HG03066 (cell line): ENCODE data around the gene POLD2.

Source experiments
- ATAC-seq: cut with Tn5 transposase; IDR thresholded peaks from one replicate; pipeline ENCODE4 v1.9.1; 2021; ENCODE audit warnings: low read depth; ENCODE audit not compliant: unreplicated experiment

The POLD2 gene

DNA sequence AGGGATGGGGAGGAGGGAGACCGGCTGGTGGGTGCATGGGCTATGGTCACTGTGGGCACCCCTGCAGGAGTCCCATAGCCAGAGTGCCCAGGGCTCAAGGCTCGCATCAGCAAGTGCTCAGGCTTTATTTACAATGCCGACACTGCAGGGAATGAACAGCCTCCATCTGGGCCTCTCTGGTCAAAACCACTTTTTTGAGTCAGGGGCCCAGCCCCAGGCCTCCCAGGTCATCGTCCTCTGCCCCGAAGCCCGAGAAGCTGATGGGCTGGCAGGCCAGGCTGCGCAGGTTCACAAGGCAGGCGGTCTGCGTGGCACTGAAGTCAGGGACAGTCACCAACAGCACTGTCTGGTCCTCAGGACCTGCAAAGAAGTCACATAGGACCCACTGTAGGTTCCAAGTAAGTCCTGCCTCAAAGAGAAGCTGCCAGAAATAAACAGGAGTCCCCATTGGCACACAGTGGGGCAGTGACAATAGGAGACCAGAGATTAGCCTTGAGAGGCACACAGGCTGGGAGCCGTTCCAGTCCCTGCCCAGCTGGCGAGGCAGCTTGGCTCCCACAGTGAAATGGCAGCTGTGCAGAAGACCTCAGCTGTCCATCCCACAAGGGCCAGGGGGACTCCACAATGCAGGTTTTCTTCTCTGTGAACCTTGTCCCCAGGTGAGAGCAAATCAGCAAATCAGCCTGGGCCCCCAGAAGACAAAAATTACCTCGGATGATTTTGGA lies 8.6 kb downstream of the POLD2 start:
- no peak for ATAC-seq

GRCh38 chr7:44113764-44114354 lies 9.5 kb downstream of the POLD2 start:
- no peak for ATAC-seq

DNA sequence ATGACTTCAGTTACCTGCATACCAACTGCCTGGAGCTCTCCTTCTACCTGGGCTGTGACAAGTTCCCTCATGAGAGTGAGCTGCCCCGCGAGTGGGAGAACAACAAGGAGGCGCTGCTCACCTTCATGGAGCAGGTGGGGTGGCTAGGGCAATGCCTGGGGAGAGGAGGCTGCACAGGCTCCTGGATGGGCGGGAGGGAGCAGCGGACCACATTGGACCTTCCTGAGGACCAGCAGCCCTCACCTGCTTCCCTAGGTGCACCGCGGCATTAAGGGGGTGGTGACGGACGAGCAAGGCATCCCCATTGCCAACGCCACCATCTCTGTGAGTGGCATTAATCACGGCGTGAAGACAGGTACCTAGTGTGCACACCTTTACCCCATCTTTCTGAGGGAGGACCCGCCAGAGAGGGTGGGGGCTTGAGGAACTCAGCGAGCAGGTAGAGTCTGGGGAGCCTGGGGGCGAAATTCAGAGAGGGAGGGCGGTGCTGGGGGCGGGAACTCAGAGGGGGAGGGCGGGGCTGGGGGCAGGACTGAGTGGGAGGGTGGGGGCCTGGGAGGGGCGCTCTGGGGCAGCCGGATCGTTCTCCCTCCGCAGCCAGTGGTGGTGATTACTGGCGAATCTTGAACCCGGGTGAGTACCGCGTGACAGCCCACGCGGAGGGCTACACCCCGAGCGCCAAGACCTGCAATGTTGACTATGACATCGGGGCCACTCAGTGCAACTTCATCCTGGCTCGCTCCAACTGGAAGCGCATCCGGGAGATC lies 10.2 kb downstream of the POLD2 start:
- no peak for ATAC-seq

DNA sequence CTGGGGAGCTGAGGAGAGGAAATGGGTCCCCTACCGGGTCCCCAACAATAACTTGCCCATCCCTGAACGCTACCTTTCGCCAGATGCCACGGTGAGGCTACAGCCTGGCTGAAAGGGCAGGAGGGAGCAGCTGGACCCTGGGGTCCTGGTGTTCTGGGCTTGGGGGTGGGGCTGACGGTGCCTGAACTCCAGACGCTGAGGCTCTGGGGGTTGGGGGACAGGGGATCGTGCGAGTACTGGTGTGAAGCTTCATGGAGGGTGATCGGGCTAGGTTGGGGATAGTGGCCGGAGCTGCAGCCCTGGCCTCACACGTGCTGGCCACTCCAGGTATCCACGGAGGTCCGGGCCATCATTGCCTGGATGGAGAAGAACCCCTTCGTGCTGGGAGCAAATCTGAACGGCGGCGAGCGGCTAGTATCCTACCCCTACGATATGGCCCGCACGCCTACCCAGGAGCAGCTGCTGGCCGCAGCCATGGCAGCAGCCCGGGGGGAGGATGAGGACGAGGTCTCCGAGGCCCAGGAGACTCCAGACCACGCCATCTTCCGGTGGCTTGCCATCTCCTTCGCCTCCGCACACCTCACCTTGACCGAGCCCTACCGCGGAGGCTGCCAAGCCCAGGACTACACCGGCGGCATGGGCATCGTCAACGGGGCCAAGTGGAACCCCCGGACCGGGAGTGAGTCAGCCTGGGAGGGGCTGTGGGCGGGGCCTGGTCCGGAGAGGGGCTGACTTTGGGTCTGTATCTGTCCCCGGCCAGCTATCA lies 10.9 kb downstream of the POLD2 start:
- ATAC-seq, result no peak

DNA sequence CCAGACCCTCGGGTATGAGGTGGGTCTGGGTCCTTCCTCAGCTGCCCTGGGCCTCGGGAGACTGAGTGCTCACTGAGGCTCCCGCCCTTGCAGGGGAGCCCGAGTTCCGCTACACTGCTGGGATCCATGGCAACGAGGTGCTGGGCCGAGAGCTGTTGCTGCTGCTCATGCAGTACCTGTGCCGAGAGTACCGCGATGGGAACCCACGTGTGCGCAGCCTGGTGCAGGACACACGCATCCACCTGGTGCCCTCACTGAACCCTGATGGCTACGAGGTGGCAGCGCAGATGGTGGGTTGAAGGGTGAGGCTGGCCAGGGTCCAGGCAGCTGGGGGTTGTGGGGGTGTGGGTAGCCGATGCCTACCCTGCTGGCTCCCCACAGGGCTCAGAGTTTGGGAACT lies 11.6 kb downstream of the POLD2 start:
- no peak for ATAC-seq

DNA sequence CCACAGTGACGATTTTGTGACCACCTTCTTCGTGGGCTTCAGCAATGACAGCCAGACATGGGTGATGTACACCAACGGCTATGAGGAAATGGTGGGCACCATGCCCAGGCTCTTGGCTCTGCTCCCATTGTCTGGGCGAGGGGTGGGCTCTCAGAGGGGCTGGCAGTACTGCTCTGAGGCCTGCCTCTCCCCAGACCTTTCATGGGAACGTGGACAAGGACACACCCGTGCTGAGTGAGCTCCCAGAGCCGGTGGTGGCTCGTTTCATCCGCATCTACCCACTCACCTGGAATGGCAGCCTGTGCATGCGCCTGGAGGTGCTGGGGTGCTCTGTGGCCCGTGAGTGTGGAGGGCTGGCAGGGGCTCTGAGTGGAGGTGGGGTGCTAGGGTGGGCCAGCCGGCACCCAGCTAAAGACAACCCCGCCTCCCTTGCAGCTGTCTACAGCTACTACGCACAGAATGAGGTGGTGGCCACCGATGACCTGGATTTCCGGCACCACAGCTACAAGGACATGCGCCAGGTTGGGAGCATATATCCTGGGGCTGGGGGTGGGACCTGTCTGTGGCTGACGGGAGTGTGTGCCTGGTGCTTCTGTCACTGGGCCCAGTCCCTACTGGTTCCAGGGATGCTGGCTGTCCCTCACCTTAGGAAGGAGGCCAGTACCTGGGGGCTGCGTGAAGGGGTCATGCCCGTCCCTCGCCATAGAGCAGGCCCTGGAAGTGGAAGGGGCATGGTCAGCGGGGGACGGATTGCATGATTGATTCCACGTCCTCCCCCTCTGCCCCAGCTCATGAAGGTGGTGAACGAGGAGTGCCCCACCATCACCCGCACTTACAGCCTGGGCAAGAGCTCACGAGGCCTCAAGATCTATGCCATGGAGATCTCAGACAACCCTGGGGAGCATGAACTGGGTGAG lies 12.4 kb downstream of the POLD2 start:
- ATAC-seq, result no peak

DNA sequence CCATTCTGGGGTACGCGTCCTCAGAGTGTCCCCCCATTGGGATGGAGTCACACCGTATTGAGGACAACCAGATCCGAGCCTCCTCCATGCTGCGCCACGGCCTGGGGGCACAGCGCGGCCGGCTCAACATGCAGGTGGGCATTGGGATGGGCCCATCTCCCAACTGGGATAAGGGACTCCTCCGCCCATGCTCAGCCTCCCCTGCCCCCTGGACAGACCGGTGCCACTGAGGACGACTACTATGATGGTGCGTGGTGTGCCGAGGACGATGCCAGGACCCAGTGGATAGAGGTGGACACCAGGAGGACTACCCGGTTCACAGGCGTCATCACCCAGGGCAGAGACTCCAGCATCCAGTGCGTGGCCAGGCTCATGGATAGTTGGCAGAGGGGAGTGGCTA lies 13.4 kb downstream of the POLD2 start:
- ATAC-seq, result no peak

- ATAC-seq, result no peak
Measured at GRCh38 chr7:44108768-44109750, 14.3 kb downstream of the POLD2 start.

DNA sequence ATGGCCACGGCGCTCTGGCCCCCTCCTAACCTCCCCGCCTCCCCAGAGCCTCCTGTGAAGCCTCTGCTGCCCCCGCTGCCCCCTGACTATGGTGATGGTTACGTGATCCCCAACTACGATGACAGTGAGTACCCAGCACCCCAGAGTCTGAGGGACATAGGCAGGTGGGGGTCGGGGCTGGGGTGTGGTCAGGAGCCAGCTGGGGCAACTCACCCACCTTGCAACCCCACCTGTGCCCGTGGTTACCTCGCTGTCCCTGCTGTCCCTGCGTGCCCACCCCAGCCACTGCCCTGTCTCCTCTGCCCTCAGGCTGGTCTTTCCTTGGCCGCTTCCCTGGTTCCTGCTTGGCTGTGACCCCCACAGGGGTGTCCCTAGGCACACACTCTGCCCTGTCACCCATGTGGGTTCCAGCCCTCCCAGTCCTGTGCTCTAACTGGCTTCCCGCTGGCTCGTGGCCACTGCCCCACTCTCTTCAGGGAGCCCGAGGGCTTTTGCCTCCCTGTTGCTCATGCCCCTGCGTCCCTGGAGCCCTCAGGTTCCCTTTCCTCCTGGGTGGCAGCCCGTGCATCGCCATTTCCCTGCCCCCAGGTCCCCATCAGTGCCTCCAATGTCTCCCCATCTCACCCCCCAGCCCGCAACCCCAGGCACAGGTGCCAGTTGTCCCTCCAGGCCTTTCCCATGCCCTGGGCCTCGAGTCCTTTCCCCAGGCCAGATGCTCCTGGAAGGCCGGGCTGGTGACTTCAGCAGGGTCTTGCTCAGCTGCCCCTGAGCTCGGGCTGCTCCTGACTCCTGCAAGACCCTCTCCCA lies 15.2 kb downstream of the POLD2 start:
- no peak for ATAC-seq

GRCh38 chr7:44107116-44107960 lies 16.0 kb downstream of the POLD2 start:
- no peak for ATAC-seq

- no peak for ATAC-seq
Measured at GRCh38 chr7:44106311-44107065, 16.9 kb downstream of the POLD2 start.

- no peak for ATAC-seq
Measured at GRCh38 chr7:44105832-44106231, 17.5 kb downstream of the POLD2 start.

- ATAC-seq, result no peak
Measured at GRCh38 chr7:44104860-44105771, 18.2 kb downstream of the POLD2 start.

- no peak for ATAC-seq
Measured at GRCh38 chr7:44103923-44104859, 19.2 kb downstream of the POLD2 start, which contains the start of gene AEBP1. TSS of gene AEBP1 (plus strand) at chr7:44104345. CDS start at chr7:44104666, 321 bp downstream.
